SK-N-SH (cell line): ENCODE results near the gene NUP107. TPM values are rescaled to one million over a fixed set of nuclear protein-coding genes. Genes with fewer than 3 reads are reported as not detected.

Experiments
- CTCF ChIA-PET: fragments of 300-600, 350-600 bp; formaldehyde crosslinking; extraction: SDS; loops from one replicate; lab custom pipeline; 2021; lab: Yijun Ruan, JAX
- POLR2A ChIA-PET: fragments of 350-600 bp; sonication (Branson Sonifier 250); formaldehyde crosslinking; extraction: SDS; loops from one replicate; lab custom pipeline; 2020; ENCODE audit warnings: antibody characterized with exemption, inconsistent platforms; lab: Yijun Ruan, JAX
- DNase-seq: peaks from one replicate; pipeline ENCODE4 v3.0.0; 2012
- H2AFZ ChIP-seq: fragments of 200-600 bp; sonication (generic); 2 replicates; pipeline ENCODE4 v1.8.1; 2016; ENCODE audit warnings: antibody characterized with exemption, mild to moderate bottlenecking, low read depth
- H3F3A ChIP-seq: fragments of 200-600 bp; sonication (generic); replicated peaks from 2 replicates; pipeline ENCODE3; 2016; ENCODE audit warnings: antibody characterized with exemption, mild to moderate bottlenecking; ENCODE audit not compliant: insufficient read depth
- H3K27ac ChIP-seq, 2 experiments: fragments of 200-500 bp in 1 of 2; fragments of 200-600 bp in 1 of 2; sonication (Bioruptor generic) in 1 of 2; sonication (generic), shearing (Covaris generic) in 1 of 2; 2 replicates each; pipeline versions ENCODE4 v1.5.1 to v1.6.1; 2014 to 2016; ENCODE audit warnings: low read depth in 2 of 2, inconsistent platforms in 1 of 2, low read length in 1 of 2, mild to moderate bottlenecking in 1 of 2, mixed read lengths in 1 of 2
- H3K27me3 ChIP-seq: fragments of 200-600 bp; sonication (generic), shearing (Covaris generic); 2 replicates; pipeline ENCODE4 v1.6.1; 2016; ENCODE audit warnings: mixed run types; ENCODE audit not compliant: insufficient read depth
- H3K36me3 ChIP-seq, 2 experiments: fragments of 200-500 bp in 1 of 2; fragments of 200-600 bp in 1 of 2; sonication (Bioruptor generic) in 1 of 2; sonication (generic) in 1 of 2; replicated peaks in 1 of 2; 2 replicates each; pipeline versions ENCODE3 to v1.5.1; 2014 to 2016; ENCODE audit warnings: low read length in 1 of 2, mild to moderate bottlenecking in 1 of 2; ENCODE audit not compliant: insufficient read depth in 2 of 2, control insufficient read depth in 1 of 2
- H3K4me1 ChIP-seq, 2 experiments: fragments of 200-500 bp in 1 of 2; fragments of 200-600 bp in 1 of 2; sonication (Bioruptor generic) in 1 of 2; sonication (generic), shearing (Covaris generic) in 1 of 2; 2 replicates each; pipeline versions ENCODE4 v1.5.1 to v1.6.1; 2014 to 2016; ENCODE audit warnings: low read depth in 1 of 2, low read length in 1 of 2, mixed run types in 1 of 2; ENCODE audit not compliant: insufficient read depth in 2 of 2, control insufficient read depth in 1 of 2
- H3K4me2 ChIP-seq: fragments of 200-600 bp; sonication (generic), shearing (Covaris generic); 2 replicates; pipeline ENCODE4 v1.6.1; 2017; ENCODE audit warnings: mixed run types
- H3K4me3 ChIP-seq, 2 experiments: fragments of 200-500 bp in 1 of 2; fragments of 200-600 bp in 1 of 2; sonication (Bioruptor generic) in 1 of 2; sonication (generic), shearing (Covaris generic) in 1 of 2; 2 replicates each; pipeline versions ENCODE4 v1.5.1 to v1.8.1; 2014 to 2016; ENCODE audit warnings: low read depth in 2 of 2, inconsistent platforms in 1 of 2, low read length in 1 of 2, mild to moderate bottlenecking in 1 of 2, mixed read lengths in 1 of 2, moderate library complexity in 1 of 2
- H3K79me2 ChIP-seq: fragments of 200-600 bp; sonication (generic); 2 replicates; pipeline ENCODE4 v1.8.1; 2017; ENCODE audit warnings: mild to moderate bottlenecking; ENCODE audit not compliant: insufficient read depth
- H3K9ac ChIP-seq: fragments of 200-600 bp; sonication (generic); 2 replicates; pipeline ENCODE4 v1.6.1; 2017; ENCODE audit warnings: mixed run types
- H3K9me2 ChIP-seq: fragments of 200-600 bp; sonication (generic); 2 replicates; pipeline ENCODE4 v1.6.1; 2017; ENCODE audit warnings: mixed run types
- H3K9me3 ChIP-seq: fragments of 200-600 bp; sonication (generic); 2 replicates; pipeline ENCODE4 v1.6.1; 2017; ENCODE audit warnings: mixed run types, mild to moderate bottlenecking, moderate library complexity
- H4K20me1 ChIP-seq: fragments of 200-600 bp; sonication (generic); 2 replicates; pipeline ENCODE4 v1.6.1; 2017; ENCODE audit warnings: mild to moderate bottlenecking, mixed run types; ENCODE audit not compliant: insufficient read depth
- CHD2 ChIP-seq: fragments of 150-350 bp; IDR thresholded peaks from 2 replicates; pipeline ENCODE4 v1.6.1; 2018; ENCODE audit warnings: low read length; ENCODE audit not compliant: partially characterized antibody
- ELF1 ChIP-seq: IDR thresholded peaks from 2 replicates; pipeline ENCODE4 v1.4.0; 2012
- FOSL2 ChIP-seq: IDR thresholded peaks from 2 replicates; pipeline ENCODE4 v1.4.0; 2012; ENCODE audit warnings: low read depth, mild to moderate bottlenecking, moderate library complexity, borderline replicate concordance
- GATA2 ChIP-seq: sonication (generic); formaldehyde crosslinking; IDR thresholded peaks from 2 replicates; pipeline ENCODE4 v1.5.0; 2020; ENCODE audit warnings: mild to moderate bottlenecking, missing genetic modification reagents
- MAX ChIP-seq: IDR thresholded peaks from 2 replicates; pipeline ENCODE4 v1.4.0; 2012; ENCODE audit warnings: low read depth
- MEF2A ChIP-seq: IDR thresholded peaks from 2 replicates; pipeline ENCODE4 v1.4.0; 2012; ENCODE audit warnings: low read depth, borderline replicate concordance
- MXI1 ChIP-seq: IDR thresholded peaks from 2 replicates; pipeline ENCODE4 v1.6.1; 2012; ENCODE audit warnings: mild to moderate bottlenecking, low read depth, low read length, improper control_type of control experiment
- NFIC ChIP-seq: IDR thresholded peaks from 2 replicates; pipeline ENCODE4 v1.4.0; 2012; ENCODE audit warnings: borderline replicate concordance
- RAD21 ChIP-seq: IDR thresholded peaks from 2 replicates; pipeline ENCODE4 v1.6.1; 2012; ENCODE audit warnings: mild to moderate bottlenecking, low read length
- REST ChIP-seq: IDR thresholded peaks from 2 replicates; pipeline ENCODE4 v1.6.1; 2012; ENCODE audit warnings: mild to moderate bottlenecking, low read depth, low read length, moderate library complexity
- RFX5 ChIP-seq: IDR thresholded peaks from 2 replicates; pipeline ENCODE4 v1.6.1; 2012; ENCODE audit warnings: mild to moderate bottlenecking, improper control_type of control experiment, low read length
- RXRA ChIP-seq: IDR thresholded peaks from 2 replicates; pipeline ENCODE4 v1.4.0; 2012; ENCODE audit warnings: low read depth, mild to moderate bottlenecking, borderline replicate concordance
- SIN3A ChIP-seq: IDR thresholded peaks from 2 replicates; pipeline ENCODE4 v1.6.1; 2012; ENCODE audit warnings: low read depth, mild to moderate bottlenecking, low read length, moderate library complexity, borderline replicate concordance
- SMC3 ChIP-seq: IDR thresholded peaks from 2 replicates; pipeline ENCODE4 v1.6.1; 2012; ENCODE audit warnings: low read depth, low read length, improper control_type of control experiment
- TAF1 ChIP-seq: IDR thresholded peaks from 2 replicates; pipeline ENCODE4 v1.6.1; 2012; ENCODE audit warnings: low read depth, mild to moderate bottlenecking, low read length, moderate library complexity, borderline replicate concordance
- TEAD4 ChIP-seq: IDR thresholded peaks from 2 replicates; pipeline ENCODE4 v1.4.0; 2012; ENCODE audit warnings: mild to moderate bottlenecking, borderline replicate concordance; ENCODE audit not compliant: insufficient read depth
- USF1 ChIP-seq: IDR thresholded peaks from 2 replicates; pipeline ENCODE4 v1.4.0; 2012; ENCODE audit warnings: low read depth, borderline replicate concordance
- USF2 ChIP-seq: fragments of 150-350 bp; IDR thresholded peaks from 2 replicates; pipeline ENCODE4 v1.6.1; 2017; ENCODE audit warnings: antibody characterized with exemption, low read length, low read depth, borderline replicate concordance
- ZBTB33 ChIP-seq: IDR thresholded peaks from 2 replicates; pipeline ENCODE4 v1.4.0; 2012; ENCODE audit warnings: low read depth, borderline replicate concordance
- WGBS: methylation state at CpG from one replicate; pipeline ENCODE4 v1.1.6; 2017; ENCODE audit warnings: low lambda C conversion rate; 5-methylcytosine and 5-hydroxymethylcytosine counted together
- polyA plus RNA-seq, 3 experiments: library from polyadenylated mRNA; depleted of rRNA; stranded (reverse); fragments of >200 nt; gene quantifications; 2 replicates each; pipeline ENCODE4 v1.2.3, GENCODE V29; 2012

NUP107 gene
- polyA plus RNA-seq, 1 of the 3 experiments (the other 2 are of a cell fraction): 30.9 TPM

- TF ChIP-seq TAF1: no peak
These were observed 62.7 kb downstream of the NUP107 start (continued) for GRCh38 chr12:68749443-68749842.

- Histone ChIP-seq H4K20me1 (no peaks in the 10 kb centered on the region), H3K9ac (no peak overlapping the region), H3K4me1 (peaks cover 4 to 7% of the 10 kb centered on the region in 2 experiments; a peak in 3 of 4 replicates), H3K9me2 (no peaks in the 10 kb centered on the region), H3K79me2 (peaks cover 25% of the 10 kb centered on the region), H3K9me3 (no peaks in the 10 kb centered on the region), H3K4me3 (no peak overlapping the region), H3K36me3 (peaks cover 10 to 16% of the 10 kb centered on the region in 2 experiments)
- no peak for DNase-seq
- WGBS: 92% methylated on average over 4 of the region's 4 CpGs
- TF ChIP-seq MAX: no peak
- no peak for TF ChIP-seq MXI1
- TF ChIP-seq RFX5: no peak
- no peak for TF ChIP-seq ZBTB33
- TF ChIP-seq USF2: no peak
- no peak for TF ChIP-seq USF1
- TF ChIP-seq RXRA: no peak
- TF ChIP-seq, all 33 proteins: peak for 0
- CTCF ChIA-PET: no interaction called here
- no peaks in the 10 kb centered on the region for H3K27me3 ChIP-seq
- peaks cover 8% of the 10 kb centered on the region for H3F3A ChIP-seq
- POLR2A ChIA-PET: no interaction called here
- H3K27ac ChIP-seq: no peak overlapping the region
- H3K4me2 ChIP-seq: no peak overlapping the region
- H2AFZ ChIP-seq: no peak overlapping the region
These were observed 63.1 kb downstream of the NUP107 start for GRCh38 chr12:68749861-68750260.

- POLR2A ChIA-PET: no interaction called here
- Histone ChIP-seq H3K4me1 (peaks cover 4 to 6% of the 10 kb centered on the region in 2 experiments; a peak in 3 of 4 replicates), H3K4me3 (no peak overlapping the region), H3F3A (peaks cover 3% of the 10 kb centered on the region), H3K4me2 (no peak overlapping the region), H4K20me1 (no peaks in the 10 kb centered on the region), H2AFZ (no peak overlapping the region), H3K79me2 (peaks cover 25% of the 10 kb centered on the region), H3K36me3 (peaks cover 14 to 22% of the 10 kb centered on the region in 2 experiments), H3K27me3 (no peaks in the 10 kb centered on the region), H3K9ac (no peak overlapping the region), H3K9me3 (no peaks in the 10 kb centered on the region), H3K27ac (no peak overlapping the region), H3K9me2 (no peaks in the 10 kb centered on the region)
- CTCF ChIA-PET: no interaction called here
- no peak for DNase-seq
- 80% methylated on average over 1 of the region's 4 CpGs for WGBS
- TF ChIP-seq MEF2A (no peak), CHD2 (no peak), SMC3 (no peak), NFIC (no peak), SIN3A (no peak), GATA2 (CRISPR knock-in tag) (no peak), RAD21 (no peak), ELF1 (no peak), TAF1 (no peak), TEAD4 (no peak), REST (no peak), FOSL2 (no peak)
These were observed 63.7 kb downstream of the NUP107 start for GRCh38 chr12:68750506-68750905.
